Globus pallidus (tissue), 1 donor: ENCODE measurements around the gene CCM2.

Experiments
- DNase-seq: peaks from one replicate; pipeline ENCODE4 v3.0.0-alpha.2; 2015; ENCODE audit warnings: low spot score

CCM2 gene

GRCh38 chr7:45035371-45035770 lies 35.4 kb downstream of the CCM2 start:
- no peak for DNase-seq

DNA sequence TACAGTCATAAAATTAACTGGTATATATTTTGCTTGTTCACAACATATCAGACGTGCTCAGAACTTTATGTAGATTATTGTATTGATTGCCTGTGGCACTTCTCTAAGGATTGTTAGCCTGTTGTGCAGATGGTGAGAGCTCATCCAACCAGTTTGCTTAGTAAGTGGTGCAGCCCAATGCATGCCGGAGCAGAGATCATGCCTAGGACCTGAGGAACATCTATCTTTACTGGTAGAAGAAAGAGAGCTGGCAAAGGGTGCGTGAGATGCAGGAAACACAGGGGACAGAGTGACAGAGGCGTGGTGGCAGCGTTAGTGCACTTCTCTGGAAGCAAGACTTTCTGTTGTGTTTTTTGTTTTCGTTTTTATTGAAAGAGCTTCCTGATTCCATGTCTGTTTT lies 35.9 kb downstream of the CCM2 start:
- no peak for DNase-seq

DNA sequence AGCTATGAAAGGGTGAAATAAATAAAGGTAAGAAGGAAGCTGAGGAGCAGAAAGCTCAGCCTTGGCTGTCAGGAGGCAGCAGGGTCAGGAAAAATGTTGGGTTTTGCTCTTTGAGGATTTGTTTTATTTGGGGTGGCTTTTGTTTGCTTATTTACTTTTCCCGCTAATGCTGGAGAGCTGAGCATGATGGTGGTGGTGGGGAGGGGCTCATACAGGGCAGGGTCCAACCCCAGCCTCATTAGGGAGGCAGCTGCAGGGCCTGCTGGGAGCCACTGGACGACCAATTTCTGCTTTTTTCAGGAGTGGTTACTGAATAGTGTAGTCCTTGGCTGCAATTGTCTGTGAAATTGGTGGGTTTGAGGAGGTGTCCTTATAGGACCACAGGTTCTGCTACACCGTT lies 36.3 kb downstream of the CCM2 start:
- DNase-seq = no peak

- no peak for DNase-seq
These were observed 36.8 kb downstream of the CCM2 start for GRCh38 chr7:45036796-45037195.

- DNase-seq = no peak
These were observed 37.9 kb downstream of the CCM2 start for GRCh38 chr7:45037876-45038275.

- no peak for DNase-seq
These were observed 39.1 kb downstream of the CCM2 start for GRCh38 chr7:45039106-45039505.

DNA sequence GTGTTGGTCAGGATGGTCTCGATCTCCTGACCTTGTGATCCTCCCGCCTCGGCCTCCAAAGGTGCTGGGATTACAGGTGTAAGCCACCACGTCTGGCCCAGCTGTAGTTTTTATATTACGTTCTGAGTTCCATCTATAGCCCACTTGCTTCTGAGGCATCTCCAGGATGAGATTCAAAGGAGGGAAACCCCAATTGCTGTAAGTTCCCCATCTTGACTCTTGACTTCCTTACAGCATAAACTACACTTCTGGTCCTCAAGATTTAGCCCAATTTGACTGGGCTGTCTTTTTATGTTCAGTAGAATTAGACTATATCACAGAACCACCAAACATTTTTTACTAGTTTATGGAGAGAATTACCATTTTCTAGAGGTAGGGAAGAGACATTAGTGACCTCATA lies 44.3 kb downstream of the CCM2 start:
- no peak for DNase-seq

DNA sequence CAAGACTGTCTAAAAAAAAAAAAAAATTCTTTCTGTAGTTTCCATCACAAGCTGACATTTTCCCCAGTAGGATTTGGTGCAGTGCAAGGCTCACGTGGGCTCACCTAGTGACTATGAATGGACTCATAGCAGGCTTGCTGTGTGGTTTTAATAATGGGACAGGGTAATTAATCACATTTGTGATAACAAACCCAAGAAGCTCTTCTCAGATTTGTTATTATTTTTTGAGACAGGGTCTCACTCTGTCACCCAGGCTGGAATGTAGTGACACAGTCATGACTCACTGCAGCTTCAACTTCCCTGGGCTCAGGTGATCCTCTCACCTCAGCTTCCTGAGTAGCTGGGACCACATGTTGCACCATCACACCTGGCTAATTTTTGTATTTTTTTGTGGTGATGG lies 48.7 kb downstream of the CCM2 start:
- no peak for DNase-seq

DNA sequence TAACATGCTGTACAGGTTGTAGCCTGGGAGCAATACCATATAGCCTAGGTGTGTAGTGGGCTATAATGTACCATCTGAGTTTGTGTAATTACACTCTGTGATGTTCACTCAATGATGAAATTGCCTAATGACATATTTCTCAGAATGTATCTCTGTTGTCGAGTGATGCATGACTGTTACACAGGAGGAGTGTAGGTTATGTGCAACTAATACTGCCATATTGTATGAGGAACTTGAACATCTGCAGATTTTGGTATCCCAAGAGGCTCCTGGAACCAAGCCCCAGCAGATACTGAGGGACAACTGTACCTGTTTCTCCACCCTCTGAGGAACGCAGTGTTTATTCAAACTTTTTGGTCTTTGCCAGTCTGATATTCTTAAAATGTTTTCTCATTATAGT lies 50.2 kb downstream of the CCM2 start:
- DNase-seq = no peak

GRCh38 chr7:45052011-45052410 lies 52.0 kb downstream of the CCM2 start:
- DNase-seq = no peak

- DNase-seq = no peak
These were observed 53.4 kb downstream of the CCM2 start for GRCh38 chr7:45053401-45053800.

- DNase-seq = no peak
These were observed 53.9 kb downstream of the CCM2 start for GRCh38 chr7:45053941-45054340.

DNA sequence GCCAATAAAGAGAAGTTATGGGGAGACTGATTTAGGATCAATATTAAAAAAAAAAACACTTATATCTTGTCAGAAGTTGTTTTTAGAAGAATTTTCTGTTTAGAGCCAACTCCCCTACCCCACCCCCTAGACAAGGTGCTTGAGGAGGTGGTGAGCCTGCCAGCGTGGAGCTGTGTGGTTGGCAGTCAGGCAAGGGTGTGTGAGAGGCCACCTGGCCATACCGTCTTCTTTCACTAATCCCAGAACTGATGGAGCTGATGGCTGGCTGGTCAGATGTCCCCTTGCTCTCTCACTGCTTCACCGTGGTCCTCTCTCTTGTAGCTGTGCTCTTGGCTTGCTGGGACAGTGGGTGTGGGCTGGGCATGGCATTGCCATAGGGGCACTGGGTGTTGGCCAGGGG lies 54.4 kb downstream of the CCM2 start:
- DNase-seq = no peak

GRCh38 chr7:45055016-45055415 lies 55.0 kb downstream of the CCM2 start:
- no peak for DNase-seq

- DNase-seq = no peak
These were observed 55.7 kb downstream of the CCM2 start for GRCh38 chr7:45055594-45056219.

DNA sequence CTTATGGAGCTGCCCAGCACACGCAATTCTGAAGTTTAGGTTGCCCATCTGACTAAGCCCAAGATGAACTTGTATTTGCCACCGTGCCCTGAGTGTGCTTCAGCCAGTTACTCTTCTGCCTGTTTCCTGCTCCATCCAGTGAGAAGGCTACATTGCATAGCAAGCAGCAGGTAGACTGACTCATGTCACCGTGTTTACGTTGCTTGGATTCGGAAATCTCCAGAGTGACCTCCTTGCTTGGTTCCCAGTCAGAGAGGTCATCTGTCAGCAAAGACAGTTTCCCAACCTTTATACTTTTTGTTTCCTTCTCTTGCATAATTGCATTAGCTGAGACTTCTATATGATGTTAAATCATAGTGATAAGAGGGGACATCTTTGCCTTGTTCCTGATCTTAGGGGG lies 57.9 kb downstream of the CCM2 start:
- DNase-seq = no peak

DNA sequence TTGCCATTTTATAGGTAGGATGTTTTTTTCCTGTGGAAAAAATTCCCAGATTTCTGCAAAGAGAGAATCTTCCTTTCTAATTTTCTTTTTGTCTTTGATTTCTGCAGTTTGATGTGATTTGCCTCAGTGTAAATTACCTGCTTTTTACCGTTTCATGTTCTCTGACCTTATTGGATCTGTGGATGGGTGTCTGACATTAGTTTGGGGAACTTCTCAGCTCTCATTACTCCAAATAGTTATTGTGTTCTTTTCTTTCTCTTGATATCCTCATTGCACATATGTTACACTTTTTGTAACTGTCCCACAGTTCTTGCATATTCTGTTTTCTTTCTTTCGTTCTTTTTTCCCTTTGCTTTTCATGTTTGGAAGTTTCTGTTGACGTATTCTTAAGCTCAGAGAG lies 60.3 kb downstream of the CCM2 start:
- no peak for DNase-seq

- DNase-seq = no peak
These were observed 61.4 kb downstream of the CCM2 start for GRCh38 chr7:45061352-45061751.

- DNase-seq = no peak
These were observed 61.9 kb downstream of the CCM2 start for GRCh38 chr7:45061806-45062425.

DNA sequence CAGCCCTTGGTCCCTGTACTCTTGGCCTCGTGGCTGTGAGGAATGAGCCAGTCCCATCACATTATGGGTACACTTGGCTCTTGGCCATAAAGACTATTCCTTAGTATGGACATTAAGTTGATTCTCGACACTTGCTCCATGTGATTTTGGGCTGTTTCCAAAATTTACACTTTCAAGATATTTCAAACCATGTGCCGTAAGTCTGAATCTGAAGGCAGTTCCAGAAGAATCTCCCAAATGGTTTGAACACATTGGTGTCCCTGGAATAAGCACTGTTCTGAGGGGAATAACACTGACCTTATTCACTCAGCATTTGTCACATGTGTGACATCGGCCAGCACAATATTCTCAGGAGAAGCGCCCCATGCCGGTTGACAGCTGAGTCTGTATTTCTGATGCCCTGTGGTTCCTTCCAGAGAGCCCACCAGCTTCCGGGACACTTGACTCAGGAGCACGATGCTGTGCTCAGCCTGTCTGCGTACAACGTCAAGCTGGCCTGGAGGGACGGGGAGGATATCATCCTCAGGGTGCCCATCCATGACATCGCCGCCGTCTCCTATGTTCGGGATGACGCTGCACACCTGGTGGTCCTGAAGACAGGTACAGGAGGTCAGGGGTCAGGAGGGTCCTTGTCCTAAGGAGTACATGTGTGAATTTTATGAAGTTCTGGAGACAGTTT lies 64.2 kb downstream of the CCM2 start:
- DNase-seq = no peak

GRCh38 chr7:45065031-45065995 lies 65.3 kb downstream of the CCM2 start:
- DNase-seq = no peak

DNA sequence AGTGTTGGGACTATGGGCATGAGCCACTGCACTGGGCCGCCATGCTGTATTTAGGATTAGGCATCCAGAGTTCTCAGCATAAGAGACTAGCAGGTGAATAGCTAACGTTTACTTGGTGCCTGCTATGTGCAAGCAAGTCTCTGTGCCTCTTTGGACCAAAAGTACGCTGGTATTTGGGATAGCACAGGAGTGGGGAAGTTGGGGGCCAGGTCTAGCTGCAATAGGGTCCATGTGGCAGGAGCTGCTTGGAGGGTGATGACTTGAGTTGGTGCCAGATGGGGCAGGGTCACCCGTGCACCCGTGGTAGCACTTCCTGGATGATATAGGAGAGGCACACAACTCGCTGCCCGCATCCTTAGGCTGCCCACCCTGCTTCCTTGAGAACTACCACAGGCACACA lies 66.4 kb downstream of the CCM2 start:
- DNase-seq = no peak

- DNase-seq = no peak
These were observed 67.6 kb downstream of the CCM2 start for GRCh38 chr7:45067582-45067981.
